GM19351 (cell line): ENCODE data around the gene MYH8.
A peak's percentile ranks its signal among the peaks of the same experiment; 100 is the strongest.

ENCODE experiments used
- ATAC-seq: cut with Tn5 transposase; IDR thresholded peaks from one replicate; pipeline ENCODE4 v1.9.1; 2021; ENCODE audit warnings: mild to moderate bottlenecking, moderate library complexity; ENCODE audit not compliant: unreplicated experiment

The MYH8 gene

DNA sequence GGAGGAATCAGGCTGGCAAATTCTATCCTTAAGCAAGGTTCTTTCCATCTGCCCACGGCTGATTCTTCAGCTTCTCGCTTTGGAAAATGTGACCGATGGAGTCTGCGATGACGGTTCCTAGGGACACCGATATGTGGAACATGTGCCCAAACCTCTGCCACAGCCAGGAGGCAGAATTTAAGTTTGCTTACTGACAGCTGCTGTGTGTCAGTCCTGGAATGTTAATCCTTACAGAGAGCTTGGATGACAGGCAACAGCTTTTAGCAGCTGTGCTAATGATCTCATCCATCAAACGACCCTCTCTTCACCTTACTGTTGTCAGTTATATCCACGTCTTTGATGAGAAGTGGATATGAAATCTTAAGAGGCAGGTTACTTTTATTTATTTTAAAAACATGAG is 37.6 kb downstream of the MYH8 start:
- ATAC-seq, result no peak

DNA sequence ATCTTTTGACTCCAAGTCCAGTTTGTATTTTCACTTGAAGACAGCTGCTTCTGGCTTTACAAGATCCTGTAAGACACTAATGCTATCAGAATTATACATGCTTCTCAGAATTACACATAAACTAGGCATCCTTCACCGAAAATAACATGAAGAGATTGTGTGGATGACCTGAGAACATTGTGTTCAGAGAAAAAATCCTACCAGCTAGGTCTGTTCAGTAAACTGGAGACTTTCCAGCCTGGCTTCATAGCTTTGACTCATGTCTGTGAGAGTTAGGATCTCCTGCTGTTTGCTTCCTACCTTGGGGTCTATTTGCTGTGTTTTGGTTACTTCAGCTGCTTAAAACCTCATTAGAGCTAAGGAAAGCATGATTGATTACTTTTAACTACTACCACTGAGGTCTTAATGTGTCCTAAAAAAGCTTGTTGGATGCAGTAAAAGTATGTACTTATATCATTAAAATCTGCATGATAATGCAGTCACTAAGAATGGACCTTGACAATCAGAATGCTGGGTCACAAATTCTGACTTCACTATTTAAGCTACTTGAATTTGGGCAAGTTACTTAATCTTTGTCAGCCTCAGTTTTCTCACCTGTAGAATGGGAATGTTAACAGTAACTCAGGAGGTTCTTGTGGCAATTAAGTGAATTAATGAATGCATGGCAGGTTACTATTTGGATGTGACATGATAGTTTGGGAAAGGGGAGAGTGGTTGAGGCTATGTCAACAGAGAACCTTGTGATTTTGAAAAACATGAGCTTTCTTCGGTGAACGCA is 40.9 kb downstream of the MYH8 start:
- ATAC-seq, result no peak

DNA sequence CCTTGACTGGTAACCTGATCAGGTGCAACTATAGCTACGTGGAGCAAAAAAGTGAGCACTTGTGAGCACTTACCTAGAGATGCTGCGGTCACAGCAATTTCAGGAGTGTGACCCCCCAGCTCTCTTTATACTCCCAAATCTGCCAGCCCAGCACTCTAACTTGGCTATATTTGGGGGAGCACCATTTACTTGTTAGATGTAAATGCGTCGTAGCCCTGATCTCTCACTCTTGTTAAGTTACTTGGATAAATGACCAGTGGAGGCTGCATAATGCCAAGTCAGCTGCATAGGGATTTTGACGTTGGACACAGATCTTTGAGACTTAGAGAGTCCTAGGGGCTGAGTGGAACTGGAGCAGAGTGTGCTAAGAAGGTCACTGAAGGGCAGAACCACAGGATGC is 48.8 kb downstream of the MYH8 start, which contains the start of gene MYH13:
MYH13 (minus strand) TSS at position 101 of the 400 bp plus-strand sequence. CDS start 8,476 bp downstream, outside the sequence.
- ATAC-seq, result no peak

DNA sequence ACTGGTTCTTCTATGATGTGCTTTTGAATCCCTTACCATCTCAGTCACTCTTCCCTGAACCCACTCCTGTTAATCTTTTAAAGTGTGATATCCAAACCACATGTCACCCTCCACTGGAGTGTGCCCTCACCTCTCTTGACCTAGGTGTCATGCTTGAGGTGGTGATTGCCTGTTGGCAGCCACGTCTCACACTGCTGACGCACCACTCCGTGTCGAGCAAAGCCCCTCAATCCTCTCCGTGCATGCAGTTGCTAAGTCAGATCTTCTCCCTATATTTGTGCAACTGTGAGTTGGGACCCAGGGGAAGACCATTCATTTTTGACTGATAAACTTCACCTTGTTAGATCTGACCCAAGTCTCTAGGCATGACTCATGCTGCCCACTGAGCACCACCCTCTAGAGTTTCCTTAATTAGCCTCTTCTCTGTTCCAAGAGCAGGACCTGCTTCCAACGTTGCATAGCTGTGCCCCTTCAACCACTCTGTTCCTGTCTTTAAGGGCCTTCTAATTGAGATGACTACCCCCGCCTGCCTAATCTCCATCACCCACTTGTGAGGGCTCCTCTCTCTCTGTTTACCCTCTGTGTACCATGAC is 51.6 kb downstream of the MYH8 start:
- ATAC-seq, result no peak

DNA sequence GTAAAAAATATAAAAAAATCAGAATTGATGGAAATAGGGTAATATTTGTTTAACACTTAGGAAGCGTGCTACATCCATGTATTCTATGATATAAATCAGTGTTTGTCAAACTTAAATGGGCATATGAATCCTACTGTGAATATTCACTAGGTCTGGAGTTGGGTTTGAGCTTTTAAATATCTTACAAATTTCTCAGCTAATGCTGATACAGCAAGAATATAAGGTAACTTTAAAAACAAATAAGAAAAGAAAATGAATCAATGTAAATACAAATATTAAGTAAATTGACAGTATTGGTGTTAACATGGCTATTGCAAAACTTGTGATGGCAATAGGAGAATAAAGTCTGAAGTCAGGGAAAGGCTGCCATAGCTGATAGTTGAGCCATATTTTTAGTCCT is 52.5 kb downstream of the MYH8 start:
- ATAC-seq, result no peak

DNA sequence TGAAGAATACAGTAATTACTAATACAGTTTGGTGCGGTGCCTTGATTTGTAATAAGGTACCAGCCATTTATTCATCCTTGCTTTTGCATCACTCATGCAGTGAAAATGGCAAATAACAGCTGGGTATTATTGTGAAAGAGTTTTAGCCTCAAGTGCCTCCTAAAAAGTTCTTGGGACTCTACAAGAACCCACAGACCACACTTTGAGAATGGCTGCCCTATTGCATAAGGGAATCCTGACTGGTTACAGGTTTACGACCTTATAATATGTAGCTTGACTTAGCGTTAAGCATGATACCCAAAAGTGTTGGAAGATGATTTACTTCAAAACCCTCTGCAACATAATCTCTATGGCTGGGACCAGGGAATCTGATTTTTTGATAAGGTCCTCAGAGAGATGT is 53.2 kb downstream of the MYH8 start:
- no peak for ATAC-seq

DNA sequence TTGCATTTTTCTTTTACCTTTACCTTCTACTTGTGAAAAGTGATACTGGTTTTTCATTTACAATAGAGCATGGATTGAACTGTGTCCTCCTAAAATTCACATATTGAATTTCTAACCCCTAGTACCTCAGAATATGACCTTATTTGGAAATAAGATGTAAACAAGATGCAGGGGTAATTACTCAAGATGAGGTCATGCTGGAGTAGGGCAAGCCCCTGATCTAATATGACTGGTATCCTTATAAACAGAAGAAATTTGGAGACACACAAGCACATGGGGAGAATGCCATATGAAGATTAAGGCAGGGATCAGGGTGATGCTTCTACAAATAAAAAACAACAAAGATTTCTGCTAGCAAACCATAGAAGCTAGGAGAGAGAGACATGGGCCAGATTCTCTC is 61.2 kb downstream of the MYH8 start:
- ATAC-seq, result no peak

DNA sequence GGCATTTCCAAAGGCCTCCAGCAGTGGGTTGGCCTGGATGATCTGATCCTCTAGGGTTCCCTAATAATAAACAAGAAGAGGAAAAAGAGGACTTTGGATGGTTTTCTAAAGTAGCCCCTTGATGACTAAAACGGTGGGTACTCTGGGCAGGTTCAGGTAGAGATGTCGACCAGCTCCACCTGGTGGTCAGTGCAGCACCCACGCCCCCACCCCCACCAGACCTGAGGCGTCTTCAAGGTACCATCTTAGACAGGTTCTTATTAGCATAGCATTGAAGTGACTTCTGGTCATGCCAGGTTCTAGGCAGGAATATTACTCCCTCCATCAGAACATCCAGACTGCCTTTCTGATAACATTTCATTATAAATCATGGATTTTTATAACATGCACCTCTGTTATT is 64.0 kb downstream of the MYH8 start:
- ATAC-seq, result no peak

DNA sequence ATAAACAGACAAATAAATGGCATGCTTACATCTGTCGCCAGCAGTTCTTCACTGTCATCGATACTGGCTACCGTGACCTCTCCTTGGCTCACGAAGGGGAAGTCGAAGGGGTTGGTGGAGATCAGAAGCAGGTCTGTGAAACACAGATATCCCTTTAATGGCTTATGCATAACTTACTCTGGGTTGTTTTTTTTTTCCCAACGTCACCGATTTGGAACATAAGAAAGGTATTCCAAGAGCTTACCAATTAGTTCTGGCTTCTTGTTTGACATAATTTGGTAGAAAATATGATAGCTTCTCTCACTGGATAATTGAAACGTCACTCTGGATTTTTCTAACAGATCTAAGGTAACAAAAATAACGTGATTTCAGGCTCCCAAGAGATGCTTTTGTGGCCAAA is 67.1 kb downstream of the MYH8 start:
- no peak for ATAC-seq

DNA sequence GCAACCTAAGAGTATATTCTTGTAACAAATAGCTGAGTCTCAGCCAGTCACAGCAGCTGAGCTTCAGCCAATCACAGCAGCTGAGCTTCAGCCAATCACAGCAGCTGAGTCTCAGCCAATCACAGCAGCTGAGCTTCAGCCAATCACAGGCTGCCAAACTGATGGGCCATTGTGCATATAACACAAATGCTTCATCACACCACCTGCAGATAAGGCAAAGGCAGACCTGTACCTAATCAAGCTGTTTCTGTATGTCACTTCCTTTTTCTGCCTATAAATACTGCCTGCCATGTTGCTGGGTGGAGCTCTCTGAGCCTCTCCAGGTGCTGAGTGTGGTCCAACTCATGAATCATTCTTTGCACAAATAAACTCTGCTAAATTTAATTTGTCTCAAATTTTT is 68.9 kb downstream of the MYH8 start:
- no peak for ATAC-seq

DNA sequence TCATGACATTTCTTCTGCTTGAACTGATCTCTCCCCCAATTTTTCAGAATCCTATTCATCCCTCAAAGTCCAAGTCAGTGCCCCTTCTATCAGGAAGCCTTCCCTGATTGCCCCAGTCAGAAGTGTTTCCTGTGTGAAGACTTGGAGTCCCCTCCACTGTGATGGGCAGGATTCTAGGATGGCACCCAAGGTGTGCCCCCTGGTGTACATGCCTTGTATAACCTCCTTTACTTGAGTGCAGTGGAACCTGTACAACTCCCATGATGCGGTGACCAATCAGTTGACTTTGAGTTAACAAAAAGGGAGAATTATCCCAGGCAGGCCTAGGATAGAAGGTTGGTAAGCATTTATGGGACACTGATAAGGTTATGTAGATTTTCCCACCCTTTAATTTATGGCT is 72.3 kb downstream of the MYH8 start:
- peak; percentile 48 for ATAC-seq

DNA sequence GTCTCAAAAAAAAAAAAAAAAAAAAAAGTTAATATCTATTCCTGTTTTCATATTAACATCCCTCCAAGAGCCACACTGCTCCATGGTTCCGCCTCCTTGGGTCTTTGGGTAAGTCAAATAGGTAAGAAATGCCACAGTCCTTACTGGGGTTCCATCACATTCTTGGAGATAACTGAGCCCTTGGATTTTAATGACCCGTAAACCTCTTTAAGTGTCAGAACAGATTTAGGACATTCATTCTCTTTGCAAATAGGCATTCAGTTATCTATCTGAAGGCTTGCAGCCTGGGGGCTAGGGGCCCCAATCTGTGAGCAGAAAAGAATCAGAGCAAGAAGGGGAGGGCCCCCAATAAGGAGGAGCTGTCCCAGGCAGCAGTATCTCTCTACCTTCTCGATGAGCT is 76.9 kb downstream of the MYH8 start:
- no peak for ATAC-seq
